GM12892 (cell line): ENCODE results near the gene HS3ST2.

Source experiments
- POLR2A ChIP-seq: IDR thresholded peaks from 2 replicates; pipeline ENCODE4 v1.6.1; 2011; ENCODE audit warnings: low read depth, low read length, control low read depth
- POLR2AphosphoS5 ChIP-seq: IDR thresholded peaks from 2 replicates; pipeline ENCODE4 v1.6.1; 2011; ENCODE audit warnings: low read depth, low read length, control low read depth

DNA sequence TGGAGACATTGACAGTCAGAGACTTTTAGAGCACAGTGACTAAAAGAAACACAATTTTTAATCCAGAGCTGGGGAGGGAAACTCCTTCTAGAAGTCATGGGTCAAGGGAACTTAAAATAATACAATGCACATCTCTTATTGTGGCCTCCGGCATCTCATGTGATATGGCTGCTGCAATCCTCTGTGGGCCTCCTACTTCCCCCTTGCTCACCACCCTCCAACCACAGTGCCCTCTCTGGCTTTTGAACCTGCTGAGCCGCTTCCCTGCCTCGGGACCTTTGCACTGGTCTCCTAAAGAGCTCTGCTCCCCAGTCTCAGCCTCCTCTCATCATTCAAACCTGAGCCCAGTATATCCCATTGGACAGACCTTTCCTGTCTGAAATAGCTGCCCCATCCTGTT, 47.6 kb downstream of the HS3ST2 start:
- TF ChIP-seq POLR2A: no peak
- TF ChIP-seq POLR2AphosphoS5: no peak
